ENCODE measurements around the gene PBLD.

DNA sequence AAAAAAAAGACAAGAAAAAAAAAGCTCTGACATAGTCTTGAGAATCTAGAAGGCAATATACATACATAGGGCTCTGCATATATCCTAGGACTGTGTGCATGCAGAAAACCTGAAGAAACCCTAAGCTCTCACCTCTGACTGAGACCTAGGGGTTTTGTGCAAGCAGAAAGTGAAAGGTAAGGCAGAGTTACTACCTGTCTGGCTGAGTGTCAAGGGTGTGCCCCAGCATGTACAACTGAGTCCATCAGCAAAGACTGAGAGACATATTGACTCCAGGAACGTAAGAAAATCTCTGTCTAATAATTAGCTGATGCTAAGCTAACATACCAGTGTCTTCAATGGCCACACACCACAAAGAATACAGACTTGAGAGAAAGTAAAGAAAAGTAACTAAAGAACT, 17.1 kb downstream of the PBLD start:
- TF ChIP-seq CTCF (IDR thresholded peaks at IDR 0.05; ENCODE audit: low read depth, low read length, poor library complexity, severe bottlenecking): no peak
- TF ChIP-seq EZH2phosphoT487 (IDR thresholded peaks at IDR 0.05; ENCODE audit: borderline replicate concordance, low read length): no peak
